Transverse colon (tissue), 4 donors: ENCODE measurements around the gene RAB26. TPM values are rescaled to one million over a fixed set of nuclear protein-coding genes. Genes with fewer than 3 reads are reported as not detected.

Experiments
- DNase-seq: peaks from one replicate; pipeline ENCODE4 v3.0.0-alpha.2; 2019
- H3K27ac ChIP-seq, 4 donors: fragments of 200-600 bp; sonication (generic); 2 replicates each; pipeline ENCODE4 v1.5.1; 2016 to 2018; ENCODE audit warnings: inconsistent platforms in 4 of 4
- H3K27me3 ChIP-seq: fragments of 200-600 bp; sonication (generic); 2 replicates; pipeline ENCODE4 v1.5.1; 2017; ENCODE audit warnings: inconsistent platforms
- H3K36me3 ChIP-seq, 4 donors: fragments of 200-600 bp; sonication (generic); 2 replicates each; pipeline ENCODE4 v1.5.1; 2017 to 2019; ENCODE audit warnings: inconsistent platforms in 4 of 4
- H3K4me1 ChIP-seq, 4 donors: fragments of 200-600 bp; sonication (generic); 2 replicates each; pipeline ENCODE4 v1.5.1; 2017 to 2020; ENCODE audit warnings: inconsistent platforms in 4 of 4
- H3K4me3 ChIP-seq, 4 donors: fragments of 200-600 bp; sonication (generic); 1 replicate in 1 of 4; 2 replicates in 3 of 4; pipeline versions ENCODE4 v1.5.1 to v1.6.1; 2017 to 2019; ENCODE audit warnings: inconsistent platforms in 4 of 4
- H3K9me3 ChIP-seq, 2 donors: fragments of 200-600 bp; sonication (generic); 2 replicates each; pipeline ENCODE4 v1.5.1; 2017 to 2019; ENCODE audit warnings: inconsistent platforms in 2 of 2
- CTCF ChIP-seq, 5 experiments: fragments of 200-600 bp in 3 of 5; fragments of 450-650 bp in 2 of 5; sonication (generic) in 3 of 5; IDR thresholded peaks; 1 replicate in 2 of 5; 2 replicates in 3 of 5; pipeline ENCODE4 v1.5.1; 2016 to 2017; ENCODE audit warnings: antibody characterized with exemption in 5 of 5, inconsistent platforms in 3 of 5, mild to moderate bottlenecking in 2 of 5, moderate library complexity in 1 of 5
- EP300 ChIP-seq: sonication (generic); formaldehyde crosslinking; IDR thresholded peaks from one replicate; pipeline ENCODE4 v1.6.1; 2017; ENCODE audit warnings: antibody characterized with exemption, low read depth
- POLR2A ChIP-seq: fragments of 450-650 bp; IDR thresholded peaks from one replicate; pipeline ENCODE4 v1.6.1; 2016; ENCODE audit warnings: antibody characterized with exemption, mild to moderate bottlenecking, moderate library complexity
- POLR2AphosphoS5 ChIP-seq, 3 donors: sonication (generic); formaldehyde crosslinking; IDR thresholded peaks; one replicate each; pipeline ENCODE4 v1.6.1; 2016; ENCODE audit warnings: antibody characterized with exemption in 3 of 3
- WGBS, 2 donors: methylation state at CpG; one replicate each; pipeline ENCODE4 v1.1.5; 2018; ENCODE audit warnings: low coverage in 1 of 2; 5-methylcytosine and 5-hydroxymethylcytosine counted together
- in situ Hi-C, 4 donors: fragments of 200-750 bp; cut with MboI; loops; one replicate each; pipeline versions ENCODE4 v1.15.0 to v1.15.1; 2017; ENCODE audit warnings: low sequenced_read_pairs in 3 of 4, low pct_ligation_motif_present in 1 of 4, low pct_unique_long_range_greater_than_20kb in 1 of 4
- intact Hi-C: fragments of 100-400 bp; cut with DNase I; formaldehyde crosslinking; loops from one replicate; pipeline ENCODE4 v1.15.1; 2023; ENCODE audit warnings: low total_unique reads
- total RNA-seq, 4 donors: library from RNA; depleted of rRNA; stranded (reverse); fragments of >200 nt; gene quantifications; one replicate each; pipeline ENCODE4 v1.1.0, GENCODE V29; 2016

Gene RAB26
- total RNA-seq, 4 donors from 2014 or later: 8.3 to 28.4 (median 14.2) TPM

DNA sequence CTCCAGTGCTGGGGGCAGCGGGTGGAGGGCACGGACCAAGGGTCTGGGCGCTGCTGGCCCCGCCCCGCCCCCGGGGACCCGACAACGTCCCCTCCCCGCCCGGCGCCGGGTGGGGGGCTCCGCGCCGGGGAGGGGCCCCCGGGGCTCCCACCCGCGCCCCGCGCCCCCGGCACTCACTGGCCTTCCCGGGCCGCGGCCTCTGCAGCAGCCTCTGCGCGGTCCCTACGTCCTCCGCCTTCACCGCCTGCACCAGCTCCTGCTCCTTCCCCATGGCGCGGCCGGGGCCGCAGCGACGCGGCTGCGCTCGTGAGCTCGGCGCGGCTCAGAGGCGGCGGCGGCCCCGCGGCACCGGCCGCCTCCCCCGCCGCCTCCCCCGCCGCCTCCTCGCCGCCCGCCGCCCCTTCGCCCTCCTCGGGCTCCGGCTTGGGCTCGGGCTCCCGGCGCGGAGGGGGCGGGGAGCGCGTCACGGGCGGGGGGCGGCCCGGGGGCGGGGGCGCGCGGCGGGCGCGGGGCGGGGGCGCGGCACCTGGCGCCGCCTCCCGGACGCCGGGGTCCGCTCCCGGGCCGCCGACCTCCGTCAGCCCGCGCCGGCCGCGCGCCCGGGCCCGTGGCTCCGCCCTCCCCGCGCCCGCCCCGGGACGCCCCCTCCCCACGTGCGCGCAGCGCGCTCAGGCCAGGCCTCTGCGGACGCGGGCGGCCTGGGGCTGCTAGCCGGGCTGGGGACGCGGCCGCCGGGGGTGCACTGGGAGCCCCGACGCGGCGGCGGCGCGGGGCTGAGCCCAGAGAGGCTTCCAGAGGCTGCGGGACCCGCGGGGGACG lies 47.9 kb downstream of the RAB26 start, which contains the start of gene CASKIN1:
Gene CASKIN1, minus strand, starts transcription at position 444 of the 819 bp plus-strand sequence. Its CDS starts 173 bp downstream, at position 271.
- in situ Hi-C loops (loop anchor here in 1 of 4 donors (25.0 kb wide), 1 partner anchor 291 kb away; the partner anchor contains the start of gene TBC1D24), intact Hi-C loops (no loop called here)
- Histone ChIP-seq H3K4me3 (peak within 1 kb of the TSS in 3 of 4 donors; percentile 27 to 44 (median 42)), H3K27me3 (peaks cover 61% of the 10 kb centered on the region), H3K9me3 (no peaks in the 10 kb centered on the region), H3K4me1 (peaks cover 10 to 18% (median 15%) of the 10 kb centered on the region in 4 donors), H3K27ac (no peak within 1 kb of the TSS), H3K36me3 (no peaks in the 10 kb centered on the region)
- 4% methylated on average over 33 of the region's 129 CpGs; no CpG with 5 or more reads in 1 of the 2 donors for WGBS, 2 donors
- no peak for DNase-seq
- TF ChIP-seq POLR2AphosphoS5 (IDR thresholded peaks at IDR 0.05) (no peak), POLR2A (no peak), EP300 (no peak), CTCF (IDR thresholded peaks at IDR 0.05) (no peak)

- H3K4me3 ChIP-seq: no peak overlapping the region
- 31% methylated on average over 26 of the region's 32 CpGs; no CpG with 5 or more reads in 1 of the 2 donors for WGBS, 2 donors
- H3K27me3 ChIP-seq: peaks cover 61% of the 10 kb centered on the region
Measured at GRCh38 chr16:2196981-2197511, 48.6 kb downstream of the RAB26 start.

DNA sequence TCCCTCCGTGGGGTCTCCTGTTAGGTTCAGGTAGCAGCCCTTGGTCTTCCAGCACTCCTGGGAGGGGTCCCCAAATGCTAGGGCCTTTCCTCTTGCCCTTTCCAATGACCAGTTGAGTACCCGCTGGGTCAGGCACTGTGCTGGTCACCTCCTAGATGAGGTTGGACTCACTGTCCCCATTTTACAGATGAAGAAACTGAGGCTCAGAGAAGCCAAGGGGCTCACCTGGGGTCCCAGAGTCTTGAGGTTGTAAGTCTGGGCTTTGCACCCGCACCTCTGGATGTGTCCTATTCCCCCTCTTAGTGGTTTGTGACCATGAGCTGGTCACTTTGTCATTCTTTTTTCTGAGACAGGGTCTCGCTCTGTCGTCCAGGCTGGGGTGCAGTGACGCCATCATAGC lies 49.3 kb downstream of the RAB26 start:
- H3K27me3 ChIP-seq: peaks cover 61% of the 10 kb centered on the region
- intact Hi-C loops: no loop called here
- no peak for DNase-seq

More at GRCh38 chr16:2196981-2197511, 48.6 kb downstream of the RAB26 start:
- no peak for TF ChIP-seq EP300
- TF ChIP-seq CTCF (IDR thresholded peaks at IDR 0.05): no peak
- no peak for TF ChIP-seq POLR2AphosphoS5 (IDR thresholded peaks at IDR 0.05)
- no peak for TF ChIP-seq POLR2A
- no peaks in the 10 kb centered on the region for H3K36me3 ChIP-seq
- in situ Hi-C loops: loop anchor here in 1 of 4 donors (25.0 kb wide), 1 partner anchor 290 kb away; the partner anchor contains the start of gene TBC1D24
- intact Hi-C loops: no loop called here
- H3K4me1 ChIP-seq: peaks cover 10 to 18% (median 15%) of the 10 kb centered on the region in 4 donors
- DNase-seq: no peak
- no peaks in the 10 kb centered on the region for H3K9me3 ChIP-seq
- H3K27ac ChIP-seq: no peak overlapping the region

More for the DNA sequence above, 49.3 kb downstream of the RAB26 start:
- Histone ChIP-seq H3K27ac (no peak overlapping the region), H3K9me3 (no peaks in the 10 kb centered on the region), H3K4me3 (no peak overlapping the region), H3K4me1 (peaks cover 10 to 18% (median 15%) of the 10 kb centered on the region in 4 donors), H3K36me3 (no peaks in the 10 kb centered on the region)
- no peak for TF ChIP-seq EP300
- TF ChIP-seq POLR2A: no peak
- TF ChIP-seq CTCF (IDR thresholded peaks at IDR 0.05): no peak
- no peak for TF ChIP-seq POLR2AphosphoS5 (IDR thresholded peaks at IDR 0.05)
- in situ Hi-C loops: loop anchor here in 1 of 4 donors (25.0 kb wide), 1 partner anchor 290 kb away; the partner anchor contains the start of gene TBC1D24
- 78% methylated on average over 6 of the region's 6 CpGs; no CpG with 5 or more reads in 1 of the 2 donors for WGBS, 2 donors
